ENCODE results near the gene GOLGA5.
A peak's percentile ranks its signal among the peaks of the same experiment; 100 is the strongest.
"Not testable (repeated sequence)": the region's sequence is repeated elsewhere in the genome, so short reads cannot be mapped to it uniquely, and the experiment has no call there.

Gene GOLGA5, protein sequence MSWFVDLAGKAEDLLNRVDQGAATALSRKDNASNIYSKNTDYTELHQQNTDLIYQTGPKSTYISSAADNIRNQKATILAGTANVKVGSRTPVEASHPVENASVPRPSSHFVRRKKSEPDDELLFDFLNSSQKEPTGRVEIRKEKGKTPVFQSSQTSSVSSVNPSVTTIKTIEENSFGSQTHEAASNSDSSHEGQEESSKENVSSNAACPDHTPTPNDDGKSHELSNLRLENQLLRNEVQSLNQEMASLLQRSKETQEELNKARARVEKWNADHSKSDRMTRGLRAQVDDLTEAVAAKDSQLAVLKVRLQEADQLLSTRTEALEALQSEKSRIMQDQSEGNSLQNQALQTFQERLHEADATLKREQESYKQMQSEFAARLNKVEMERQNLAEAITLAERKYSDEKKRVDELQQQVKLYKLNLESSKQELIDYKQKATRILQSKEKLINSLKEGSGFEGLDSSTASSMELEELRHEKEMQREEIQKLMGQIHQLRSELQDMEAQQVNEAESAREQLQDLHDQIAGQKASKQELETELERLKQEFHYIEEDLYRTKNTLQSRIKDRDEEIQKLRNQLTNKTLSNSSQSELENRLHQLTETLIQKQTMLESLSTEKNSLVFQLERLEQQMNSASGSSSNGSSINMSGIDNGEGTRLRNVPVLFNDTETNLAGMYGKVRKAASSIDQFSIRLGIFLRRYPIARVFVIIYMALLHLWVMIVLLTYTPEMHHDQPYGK

DNA sequence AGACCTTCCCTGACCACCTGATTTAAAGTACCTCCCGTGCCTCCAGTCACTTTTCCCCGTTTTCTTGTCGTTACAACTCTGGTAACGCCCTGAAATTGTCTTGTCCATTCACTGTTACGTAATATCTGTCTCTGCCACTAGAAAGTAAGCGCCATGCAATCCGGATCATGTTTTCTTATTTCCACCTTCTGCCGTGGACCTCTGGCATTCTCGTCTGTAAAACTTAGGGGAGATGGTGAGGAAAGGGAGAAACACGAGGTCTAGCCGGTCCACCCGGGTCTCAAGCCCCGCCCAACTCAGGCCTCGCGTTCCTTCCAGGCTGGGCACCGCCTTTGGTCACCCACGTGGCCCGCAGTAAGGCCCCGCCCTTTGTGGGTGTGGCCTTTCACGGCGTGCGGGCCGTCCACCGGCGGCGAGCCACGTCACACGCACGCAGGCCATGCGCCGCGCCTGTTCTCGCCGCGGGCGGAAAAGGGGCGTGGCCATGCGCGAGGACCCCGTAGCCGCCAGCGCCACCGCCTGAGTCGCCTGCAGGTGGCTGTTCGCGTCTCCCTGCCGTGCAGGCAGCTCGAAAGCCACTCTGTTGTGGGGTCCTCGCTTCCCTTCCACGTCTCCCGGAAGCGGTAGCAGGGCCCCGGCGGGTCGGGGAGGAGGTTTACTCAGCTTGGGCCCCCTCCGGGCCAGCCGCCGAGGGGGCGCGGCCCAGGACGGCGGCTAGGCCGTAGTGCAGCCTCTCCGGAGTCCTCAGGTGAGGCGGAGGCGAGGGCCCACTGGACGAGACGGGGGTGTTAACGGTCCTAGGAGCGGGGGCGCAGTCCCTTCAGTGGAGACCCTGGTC, at the start of gene GOLGA5:
Gene GOLGA5 (plus strand): TSS at position 597 of the 838 bp plus-strand sequence. CDS start 3,133 bp downstream, outside the sequence.
- peak; percentile 98 to 99 for DNase-seq

DNA sequence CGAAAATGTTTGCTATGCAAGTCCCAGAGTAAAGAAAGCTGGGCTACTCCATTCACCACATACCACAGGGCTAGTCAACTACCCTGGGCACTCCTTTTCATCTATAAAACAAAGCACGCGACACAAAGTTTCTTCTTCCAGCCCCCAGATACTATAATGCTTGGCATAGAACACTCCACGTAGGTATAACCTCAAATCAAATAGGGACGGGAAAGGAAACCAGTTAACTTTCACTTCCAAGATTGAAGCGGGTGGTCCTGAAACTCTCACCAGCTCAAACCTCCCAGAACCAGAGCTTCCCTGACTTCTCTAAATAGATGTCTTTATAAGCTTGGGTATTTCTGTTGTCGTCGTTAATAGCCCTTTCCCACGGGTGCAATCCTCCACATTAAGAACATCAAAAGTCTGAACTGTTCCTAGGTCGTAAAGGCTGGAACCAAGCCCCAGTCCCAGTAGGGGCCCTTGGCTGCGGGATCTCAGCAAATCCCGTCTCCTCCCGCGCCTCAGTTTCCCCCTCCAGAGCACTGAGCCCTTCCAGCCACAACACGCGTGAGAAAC, 46.3 kb upstream of the GOLGA5 start:
- no peak for DNase-seq

DNA sequence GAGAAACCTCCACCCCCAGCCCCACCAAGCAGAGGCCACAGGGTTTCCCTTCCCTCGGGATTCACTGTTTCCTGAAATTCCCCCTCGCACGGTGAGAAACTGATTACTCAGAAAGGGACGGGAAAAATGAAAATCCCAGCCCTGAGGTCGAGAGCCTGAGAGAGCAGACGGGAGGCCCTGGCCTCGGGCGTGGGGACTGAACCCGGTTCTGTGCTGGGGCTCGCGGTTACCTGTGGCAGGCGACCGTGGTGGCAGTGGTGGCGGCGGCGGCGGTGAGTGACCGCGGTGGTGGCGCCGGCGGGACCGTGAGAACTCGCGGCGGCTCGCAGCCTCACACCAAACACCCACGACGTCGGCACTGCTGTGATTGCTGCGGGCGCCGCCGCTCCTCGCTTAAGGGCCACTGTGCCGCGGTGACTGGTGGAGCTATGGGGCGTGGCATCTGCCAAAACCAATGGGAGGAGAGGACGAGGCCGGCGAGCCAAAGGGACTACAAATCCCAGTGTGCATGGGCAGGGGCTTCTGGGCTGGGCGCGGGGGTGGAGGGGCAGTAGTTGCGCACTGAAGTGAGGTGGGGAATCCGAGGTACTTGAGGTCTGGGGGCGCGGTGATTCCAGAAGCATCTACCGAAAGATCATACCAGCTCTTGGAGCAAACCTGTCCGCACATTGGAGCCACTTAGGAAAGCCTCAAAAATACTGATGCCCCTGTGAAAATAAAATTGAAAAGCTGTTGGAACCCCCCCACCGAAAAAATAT, 45.7 kb upstream of the GOLGA5 start, which contains the start of gene LGMN:
Gene LGMN (minus strand): TSS at position 369 of the 758 bp plus-strand sequence. CDS start 15,841 bp downstream, outside the sequence.
- peak; percentile 88 to 92 for DNase-seq

DNA sequence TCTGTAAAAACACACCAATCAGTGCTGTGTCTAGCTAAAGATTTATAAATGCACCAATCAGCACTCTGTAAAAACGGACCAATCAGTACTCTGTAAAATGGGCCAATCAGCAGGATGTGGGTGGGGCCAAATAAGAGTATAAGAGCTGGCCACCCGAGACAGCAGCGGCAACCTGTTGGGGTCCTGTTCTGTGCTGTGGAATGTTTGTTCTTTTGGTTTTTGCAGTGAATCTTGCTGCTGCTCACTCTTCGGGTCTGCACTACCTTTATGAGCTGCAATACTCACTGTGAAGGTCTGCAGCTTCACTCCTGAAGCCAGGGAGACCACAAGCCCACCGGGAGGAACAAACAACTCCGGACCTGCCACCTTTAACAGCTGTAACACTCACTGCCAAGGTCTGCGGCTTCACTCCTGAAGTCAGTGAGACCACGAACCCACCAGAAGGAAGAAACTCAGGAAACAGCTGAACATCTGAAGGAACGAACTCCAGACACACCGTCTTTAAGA, 43.8 kb upstream of the GOLGA5 start:
- peak; percentile 73 to 75 for DNase-seq

DNA sequence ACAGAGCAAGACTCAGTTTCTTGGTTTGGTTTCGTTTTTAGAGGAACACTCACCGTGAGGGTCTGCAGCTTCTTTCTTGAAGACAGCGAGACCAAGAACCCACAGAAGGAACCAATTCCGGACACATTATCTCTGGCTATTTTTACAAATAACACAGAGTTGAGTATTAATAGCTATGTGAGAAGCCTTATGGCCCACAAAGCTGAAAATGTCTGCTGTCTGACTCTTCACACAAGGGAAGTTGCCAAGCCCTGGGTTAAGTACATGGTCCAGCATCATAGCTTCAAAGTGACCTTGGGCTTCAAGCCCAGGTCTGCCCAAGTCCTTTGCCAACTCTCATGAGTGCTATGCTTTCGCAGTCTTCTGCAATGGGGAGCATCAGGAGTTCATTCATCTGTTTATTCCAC, 43.1 kb upstream of the GOLGA5 start:
- no peak for DNase-seq

DNA sequence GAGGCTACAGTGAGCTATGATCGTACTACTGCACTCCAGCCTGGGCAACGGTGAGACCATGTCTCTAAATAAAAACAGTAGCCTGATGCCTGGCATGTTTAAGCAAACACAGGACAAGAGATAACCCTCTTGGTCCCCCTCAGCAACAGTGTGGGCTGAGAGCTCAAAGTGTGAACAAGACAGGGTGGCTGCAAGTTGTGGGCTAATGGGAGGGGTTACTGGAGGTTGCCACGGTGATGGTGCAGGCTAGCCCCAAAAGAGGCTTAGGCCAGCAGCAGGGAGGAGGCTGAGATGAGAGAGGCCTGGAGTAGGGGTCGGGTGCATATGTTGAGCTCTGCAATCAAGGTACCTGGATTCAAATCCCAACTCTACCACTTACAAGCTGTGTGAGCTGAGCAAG, 42.3 kb upstream of the GOLGA5 start:
- DNase-seq = no peak

DNA sequence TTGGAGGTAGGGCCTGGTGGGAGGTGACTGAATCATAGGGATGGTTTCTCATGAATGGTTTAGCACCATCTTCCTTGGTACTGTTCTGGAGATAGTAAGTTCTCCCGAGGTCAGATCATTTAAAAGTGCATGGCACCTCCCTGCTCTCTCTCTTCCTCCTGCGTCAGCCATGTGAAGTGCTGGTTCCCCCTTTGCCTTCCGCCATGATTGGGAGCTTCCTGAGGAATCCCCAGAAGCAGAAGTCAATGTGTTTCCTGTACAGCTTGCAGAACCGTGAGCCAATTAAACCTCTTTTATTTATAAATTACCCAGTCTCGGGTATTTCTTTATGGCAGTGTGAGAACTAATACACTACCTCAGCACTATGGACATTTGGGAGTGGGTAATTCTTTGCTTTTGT, 40.9 kb upstream of the GOLGA5 start:
- peak in 1 of 2 donors; percentile 53 for DNase-seq

DNA sequence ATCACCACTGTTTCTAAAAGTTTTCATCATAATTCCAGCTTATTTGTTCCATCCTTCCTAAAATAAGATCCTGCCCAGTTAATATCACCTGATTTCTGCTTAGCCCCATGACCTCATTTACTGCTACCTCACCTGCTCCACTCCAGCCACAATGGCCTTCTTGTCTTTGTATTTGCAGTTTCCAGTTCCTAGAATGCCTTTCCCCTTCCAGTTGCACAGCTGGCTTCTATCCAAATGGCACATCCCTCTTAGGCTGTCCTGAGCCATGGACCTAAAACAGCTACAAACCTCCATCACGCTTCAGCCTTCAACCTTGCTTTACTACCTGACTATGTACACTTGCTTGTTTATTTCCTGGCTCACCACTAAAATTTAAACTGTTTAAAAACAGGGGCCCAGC, 39.1 kb upstream of the GOLGA5 start:
- DNase-seq = no peak

DNA sequence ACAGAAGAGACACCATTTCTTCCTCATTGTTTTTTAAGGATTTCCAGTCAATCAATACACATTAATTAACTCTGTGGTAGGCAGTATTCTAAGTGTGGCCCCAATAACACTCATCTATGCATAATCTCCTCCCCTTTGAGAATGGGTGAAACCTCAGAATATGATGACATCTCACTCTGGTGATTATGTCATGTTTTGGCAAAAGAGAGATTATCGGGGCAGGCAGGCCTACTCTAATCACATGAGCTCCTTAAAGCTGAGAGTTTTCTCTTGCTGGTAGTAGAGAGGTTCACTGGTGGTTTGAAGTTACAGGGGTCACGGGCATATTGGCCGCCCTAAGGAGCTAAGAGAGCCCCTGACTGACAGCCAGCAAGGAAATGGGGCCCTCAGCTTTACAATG, 38.6 kb upstream of the GOLGA5 start:
- DNase-seq = no peak

DNA sequence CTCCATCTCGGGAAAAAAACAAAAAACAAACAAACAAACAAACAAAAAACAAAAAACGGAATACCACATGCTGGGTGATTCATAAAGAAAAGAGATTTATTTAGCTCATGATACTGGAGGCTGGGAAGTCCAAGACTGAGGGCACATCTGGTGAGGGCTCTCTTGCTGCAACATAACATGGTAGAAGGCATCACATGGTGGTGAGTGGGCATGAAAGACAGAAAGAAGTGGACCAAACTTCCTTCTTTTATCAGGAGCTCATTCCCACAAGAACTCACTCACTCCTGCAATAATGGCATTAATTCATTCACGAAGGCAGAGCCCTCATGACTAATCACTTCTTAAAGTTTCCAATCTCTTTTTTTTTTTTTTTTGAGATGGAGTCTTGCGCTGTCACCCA, 37.7 kb upstream of the GOLGA5 start:
- DNase-seq = no peak

DNA sequence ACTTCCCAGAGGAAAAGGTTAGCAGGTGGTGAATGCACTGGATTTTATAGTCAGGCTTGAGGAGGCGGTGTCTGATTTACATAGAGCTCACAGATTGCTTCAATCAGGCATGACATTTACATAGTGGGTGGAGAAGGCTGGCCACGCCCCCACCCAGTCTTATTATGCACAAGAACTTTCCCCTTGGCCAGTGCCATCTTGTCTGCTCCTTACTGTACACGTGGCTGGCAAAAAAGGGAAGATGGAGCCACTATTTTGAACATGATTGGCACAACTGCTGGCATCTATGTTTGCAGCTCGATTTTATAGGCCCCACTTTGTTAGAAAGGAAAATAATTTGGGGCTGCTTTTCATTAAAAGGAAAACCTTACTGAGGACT, 34.8 kb upstream of the GOLGA5 start:
- DNase-seq = no peak

DNA sequence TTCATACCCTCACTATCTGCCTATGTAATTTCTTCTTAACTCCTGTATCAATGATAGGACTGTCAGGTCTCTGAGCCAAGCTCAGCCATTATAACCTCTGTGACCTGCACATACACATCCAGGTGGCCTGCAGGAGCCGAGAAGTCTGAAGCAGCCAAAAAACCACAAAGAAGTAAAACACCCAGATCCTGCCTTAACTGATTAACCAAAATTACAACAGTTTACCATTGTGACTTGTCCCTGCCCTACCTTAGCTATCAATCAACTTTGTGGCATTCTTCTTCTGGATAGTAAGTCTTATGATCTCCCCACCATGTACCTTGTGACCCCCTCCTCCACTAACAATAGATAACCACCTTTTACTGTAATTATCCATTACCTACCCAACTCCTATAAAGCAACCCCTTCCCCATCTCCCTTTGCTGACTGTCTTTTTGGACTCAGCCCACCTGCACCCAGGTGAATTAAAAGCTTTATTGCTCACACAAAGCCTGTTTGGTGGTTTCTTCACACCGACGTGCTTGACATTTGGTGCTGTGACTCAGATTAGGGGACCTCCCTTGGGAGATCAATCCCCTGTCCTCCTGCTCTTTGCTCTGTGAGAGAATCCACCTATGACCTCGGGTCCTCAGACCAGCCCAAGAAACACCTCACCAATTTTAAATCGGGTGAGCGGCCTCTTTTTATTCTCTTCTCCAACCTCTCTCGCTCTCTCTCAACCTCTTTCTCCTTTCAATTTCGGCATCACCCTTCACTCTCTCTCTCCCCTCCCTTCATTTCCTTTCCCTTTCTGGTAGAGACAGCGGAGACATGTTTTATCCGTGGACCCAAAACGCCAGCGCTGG, 34.2 kb upstream of the GOLGA5 start:
- no peak for DNase-seq

DNA sequence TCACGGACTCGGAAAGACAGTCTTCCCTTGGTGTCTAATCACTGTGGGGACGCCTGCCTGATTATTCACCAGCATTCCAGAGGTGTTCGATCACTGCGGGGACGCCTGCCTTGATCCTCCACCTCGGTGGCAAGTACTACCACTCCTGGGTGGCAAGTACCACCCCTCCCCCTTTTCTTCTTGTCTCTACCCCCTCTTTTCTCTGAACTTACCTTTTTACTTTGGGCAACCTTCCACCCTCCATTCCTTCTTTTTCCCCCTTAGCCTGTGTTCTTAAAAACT, 33.6 kb upstream of the GOLGA5 start:
- DNase-seq = no peak

DNA sequence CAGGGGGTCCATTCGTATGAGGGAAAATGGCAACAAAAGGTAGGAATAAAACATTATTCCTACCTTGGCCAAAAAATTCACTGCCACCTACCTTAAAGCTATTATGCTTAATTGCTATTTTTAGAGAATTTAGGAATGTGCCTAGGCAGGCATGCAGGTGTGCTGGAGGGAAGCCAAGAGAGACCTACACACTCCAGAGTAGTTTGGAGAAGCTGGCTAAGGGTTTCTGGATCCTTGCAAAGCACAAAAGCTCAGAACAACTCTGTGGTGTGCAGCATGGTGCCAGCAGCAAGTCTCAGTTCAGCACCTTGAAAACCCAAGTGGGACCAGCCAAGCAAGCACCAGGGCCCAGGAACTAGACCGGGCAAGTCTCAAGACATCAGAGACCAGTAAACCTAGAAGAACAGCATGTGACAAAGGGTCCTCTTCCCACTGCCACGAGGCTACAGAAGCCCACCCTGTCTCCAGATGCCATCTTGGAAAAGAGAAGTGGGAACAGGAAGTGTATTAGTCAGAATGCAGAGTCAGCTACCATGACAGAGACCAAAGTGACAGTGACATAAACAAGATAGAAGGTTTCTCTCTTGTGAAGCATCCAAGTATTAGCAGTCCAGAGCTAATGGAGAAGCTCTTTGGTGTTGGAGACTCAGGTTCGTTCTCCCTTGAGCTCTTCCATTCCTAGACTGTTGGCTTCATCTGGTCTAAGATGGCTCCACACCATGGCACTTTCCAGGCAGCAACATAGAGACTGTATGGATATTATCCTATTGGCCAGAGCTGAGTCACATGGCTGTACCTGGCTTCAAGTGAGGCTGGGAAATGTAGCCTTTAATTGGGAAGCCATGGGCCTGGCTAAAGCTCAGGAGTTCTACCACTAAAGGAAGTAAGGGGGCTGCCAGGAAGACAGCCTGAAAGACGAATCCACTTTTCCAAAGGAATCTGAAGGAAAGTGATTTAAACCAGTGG, 30.2 kb upstream of the GOLGA5 start:
- not testable (repeated sequence) for DNase-seq

DNA sequence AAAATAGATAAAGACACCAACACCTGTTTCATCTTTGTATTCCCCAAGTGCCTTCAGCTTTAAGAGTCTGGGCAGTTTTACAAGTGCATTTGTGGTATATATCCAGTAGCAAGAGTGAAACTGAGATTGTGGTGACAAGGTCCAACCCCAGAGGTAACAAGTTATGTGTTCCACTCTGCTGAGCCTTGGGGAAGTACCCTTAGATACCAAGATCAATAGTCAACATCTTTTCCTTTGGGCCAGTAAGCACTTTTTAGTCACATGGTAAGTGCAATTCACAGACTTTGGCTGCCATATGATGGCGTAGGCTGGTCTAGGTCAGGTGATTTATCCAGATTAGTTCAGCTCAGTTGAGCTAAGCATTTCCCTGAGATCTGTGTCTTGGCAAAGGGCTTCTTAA, 25.9 kb upstream of the GOLGA5 start:
- DNase-seq = peak; percentile 47 to 61

DNA sequence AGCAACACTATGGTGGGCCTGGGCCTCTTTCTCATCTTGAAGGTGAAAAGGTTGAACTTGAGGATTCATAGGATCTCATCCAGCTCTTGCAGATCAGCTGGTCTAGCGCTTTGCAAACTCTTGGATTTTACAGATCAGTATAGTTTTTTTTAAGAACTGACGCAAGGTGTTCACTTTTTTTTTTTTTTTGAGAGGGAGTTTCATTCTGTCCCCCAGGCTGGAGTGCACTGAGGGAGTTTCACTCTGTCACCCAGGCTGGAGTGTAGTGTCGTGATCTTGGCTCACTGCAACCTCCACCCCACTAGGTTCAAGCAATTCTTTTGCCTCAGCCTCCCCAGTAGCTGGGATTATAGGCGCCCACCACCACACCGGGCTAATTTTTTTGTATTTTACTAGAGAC, 25.3 kb upstream of the GOLGA5 start:
- DNase-seq = no peak

DNA sequence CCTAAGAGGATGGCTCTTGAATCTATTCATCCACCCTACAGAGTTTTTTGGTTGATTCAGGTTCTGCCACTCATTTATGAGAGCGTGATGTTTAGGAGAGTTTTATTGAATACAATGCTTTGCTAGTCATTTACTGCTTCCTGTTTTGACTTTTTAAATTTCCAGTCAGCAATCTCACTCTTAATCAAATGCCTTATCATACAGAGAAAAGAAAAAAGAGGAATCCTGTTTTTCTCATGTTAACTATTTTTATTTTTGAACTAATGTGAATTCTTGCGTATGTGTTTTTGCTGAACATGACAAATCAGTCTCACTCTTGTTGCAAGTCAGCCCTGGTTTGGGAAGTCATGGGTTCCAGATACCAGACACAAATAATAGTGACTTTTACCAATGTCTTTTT, 23.6 kb upstream of the GOLGA5 start:
- DNase-seq = no peak

DNA sequence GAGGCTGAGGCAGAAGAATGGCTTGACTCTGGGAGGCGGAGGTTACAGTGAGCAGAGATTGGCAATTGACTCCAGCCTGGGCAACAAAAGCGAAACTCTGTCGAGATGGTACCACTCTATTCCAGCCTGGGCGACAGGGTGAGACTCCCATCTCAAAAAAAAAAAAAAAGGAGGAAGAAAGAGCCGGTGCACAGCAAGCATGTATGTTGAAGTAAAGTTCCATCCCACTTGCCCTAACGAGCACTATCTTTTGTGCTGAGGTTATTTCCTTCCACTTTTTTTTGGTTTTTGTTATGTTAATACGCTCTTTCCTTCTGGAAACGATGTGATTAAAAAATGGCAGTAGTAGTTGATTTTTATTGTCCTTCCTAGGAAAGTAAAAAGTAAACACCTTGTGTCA, 19.5 kb upstream of the GOLGA5 start:
- no peak for DNase-seq

DNA sequence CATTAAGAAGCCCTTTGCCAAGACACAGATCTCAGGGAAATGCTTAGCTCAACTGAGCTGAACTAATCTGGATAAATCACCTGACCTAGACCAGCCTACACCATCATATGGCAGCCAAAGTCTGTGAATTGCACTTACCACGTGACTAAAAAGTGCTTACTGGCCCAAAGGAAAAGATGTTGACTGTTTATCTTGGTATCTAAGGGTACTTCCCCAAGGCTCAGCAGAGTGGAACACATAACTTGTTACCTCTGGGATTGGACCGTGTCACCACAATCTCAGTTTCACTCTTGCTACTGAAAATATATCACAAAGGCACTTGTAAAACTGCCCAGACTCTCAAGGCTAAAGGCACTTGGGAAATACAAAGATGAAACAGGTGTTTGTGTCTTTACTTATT, 18.8 kb upstream of the GOLGA5 start:
- DNase-seq = peak in 1 of 2 donors; percentile 55

Data from CD4-positive, alpha-beta T cell treated with Interleukin-4 for 1 hour (primary cell).